ENCODE measurements around the gene GSE1.

The GSE1 gene

DNA sequence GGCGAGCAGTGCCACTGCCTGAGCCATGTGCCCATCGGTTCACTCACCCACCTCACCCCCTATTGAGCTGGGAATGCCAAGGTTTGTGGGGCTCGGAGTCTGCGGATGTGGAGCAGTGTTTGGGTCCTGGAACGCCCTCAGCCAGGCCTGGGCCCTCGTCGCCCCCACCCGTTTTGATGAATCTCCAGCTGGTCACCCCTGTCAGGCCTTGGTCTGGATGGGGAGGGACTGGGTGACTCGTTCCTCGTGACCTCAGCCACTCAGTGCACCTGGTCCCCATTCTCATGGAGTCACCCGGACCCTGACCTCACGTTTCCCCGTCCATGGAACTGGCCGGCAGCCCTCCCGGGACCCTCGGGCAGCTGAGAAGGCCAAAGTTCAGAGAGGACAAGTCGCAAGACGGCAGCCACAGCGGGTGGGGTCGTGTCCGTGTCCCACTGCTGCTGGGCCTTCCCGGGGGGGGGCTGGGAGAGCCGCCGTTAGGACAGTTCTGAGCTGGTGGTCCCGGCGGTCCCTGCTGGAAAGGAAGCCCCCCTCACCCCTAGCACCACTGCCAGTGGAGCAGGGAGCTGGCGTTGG lies 23.2 kb downstream of the GSE1 start:
- DNase-seq = no peak

DNA sequence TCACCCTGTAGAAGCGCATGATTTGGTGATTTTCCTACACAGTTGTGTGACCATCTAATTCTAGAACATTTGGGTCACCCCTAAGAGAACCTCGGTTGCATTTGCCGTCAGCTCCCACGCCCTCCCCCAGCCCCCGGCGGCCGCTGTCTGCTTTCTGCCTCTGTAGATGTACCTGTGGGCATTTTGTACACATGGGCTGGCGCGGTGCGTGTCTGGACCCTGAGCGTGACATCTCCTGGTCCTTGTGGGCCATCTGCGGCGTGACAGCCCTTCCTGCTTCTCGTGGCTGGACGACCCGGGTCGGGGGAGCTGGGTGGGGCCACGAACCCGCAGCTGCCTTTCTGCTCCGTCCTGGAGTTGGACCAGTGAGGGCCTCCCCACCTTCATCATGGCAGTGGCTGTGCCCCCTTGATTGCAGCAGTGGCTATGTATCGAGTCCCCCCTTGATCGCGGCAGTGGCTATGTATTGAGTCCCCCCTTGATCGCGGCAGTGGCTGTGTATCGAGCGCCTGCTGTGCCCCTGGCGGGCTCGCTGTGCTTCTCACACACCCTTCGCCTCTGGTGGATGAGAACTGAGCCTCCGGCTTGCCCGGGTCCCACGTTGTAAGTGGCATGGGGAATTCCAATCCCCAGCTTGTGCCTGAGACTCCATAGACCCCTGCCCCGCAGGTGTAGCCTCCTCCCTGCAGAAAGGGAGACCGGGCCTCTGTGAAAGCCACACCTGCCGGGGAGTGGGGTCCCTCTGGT lies 24.1 kb downstream of the GSE1 start:
- DNase-seq = no peak

DNA sequence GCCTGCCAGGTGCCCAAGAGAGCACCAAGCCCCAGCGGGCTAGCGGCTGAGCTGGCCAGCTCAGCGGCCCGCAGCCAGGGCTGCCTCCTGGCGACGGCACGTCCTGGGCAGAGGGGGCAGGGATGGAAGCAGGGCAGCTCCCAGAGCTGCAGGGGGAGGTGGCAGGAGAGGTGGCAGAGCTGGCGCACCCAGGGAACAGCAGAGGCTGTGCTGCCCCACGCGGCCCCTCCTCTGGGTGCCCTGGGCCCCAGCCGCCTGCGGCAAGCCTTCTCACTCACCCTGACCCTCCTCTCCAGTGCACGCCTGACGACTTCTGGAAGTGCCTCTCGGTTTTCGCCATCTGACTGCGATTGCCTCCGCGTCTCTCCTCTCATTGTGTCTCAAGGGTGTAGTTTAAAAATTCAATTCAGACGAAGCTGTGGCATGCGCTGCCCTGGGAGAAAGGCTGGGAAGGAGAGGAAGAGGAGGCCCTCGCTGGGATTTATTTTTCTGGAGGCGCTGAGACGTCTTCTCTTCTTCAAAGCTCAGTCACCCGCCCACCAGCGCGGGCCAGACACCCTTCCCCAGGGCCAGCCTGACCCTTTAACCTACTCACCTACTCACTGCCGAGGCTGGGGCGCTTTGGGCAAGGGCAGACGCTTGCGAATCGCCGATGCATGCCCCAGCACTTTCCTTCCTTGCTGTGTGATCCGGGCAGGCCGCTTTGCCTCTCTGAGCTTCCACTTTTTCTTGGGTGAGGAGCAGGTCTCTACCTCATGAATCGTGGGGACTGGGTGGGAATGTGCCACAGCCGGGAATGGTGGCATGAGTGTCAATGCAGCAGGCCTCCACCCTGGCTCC lies 24.9 kb downstream of the GSE1 start:
- no peak for DNase-seq

GRCh38 chr16:85638695-85639409 lies 25.7 kb downstream of the GSE1 start:
- no peak for DNase-seq

- no peak for DNase-seq
Measured at GRCh38 chr16:85639529-85640253, 26.6 kb downstream of the GSE1 start.

GRCh38 chr16:85640254-85640558 lies 27.1 kb downstream of the GSE1 start:
- no peak for DNase-seq

DNA sequence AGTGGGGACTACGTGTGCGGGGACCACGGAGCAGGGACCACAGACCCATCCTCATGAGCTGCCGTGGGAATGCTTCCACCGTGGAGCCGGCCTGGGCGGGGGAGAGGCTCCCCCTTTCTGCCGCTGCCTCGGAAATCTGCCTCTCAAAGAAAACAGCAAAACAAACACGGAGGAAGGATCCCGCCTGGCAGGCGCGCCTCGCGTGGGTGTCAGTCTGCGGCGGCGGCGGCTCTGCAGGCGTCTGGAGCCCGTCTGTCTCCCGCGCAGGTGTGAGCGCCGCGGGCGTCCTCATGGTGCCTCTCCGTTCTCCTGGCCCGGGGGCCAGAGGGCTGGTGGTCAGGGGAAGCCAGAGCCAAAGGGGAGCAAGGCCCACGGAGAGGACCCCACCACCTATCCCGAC lies 27.5 kb downstream of the GSE1 start:
- DNase-seq = no peak

GRCh38 chr16:85641305-85641704 lies 28.2 kb downstream of the GSE1 start:
- DNase-seq = no peak

- no peak for DNase-seq
Measured at GRCh38 chr16:85641776-85642176, 28.7 kb downstream of the GSE1 start.

DNA sequence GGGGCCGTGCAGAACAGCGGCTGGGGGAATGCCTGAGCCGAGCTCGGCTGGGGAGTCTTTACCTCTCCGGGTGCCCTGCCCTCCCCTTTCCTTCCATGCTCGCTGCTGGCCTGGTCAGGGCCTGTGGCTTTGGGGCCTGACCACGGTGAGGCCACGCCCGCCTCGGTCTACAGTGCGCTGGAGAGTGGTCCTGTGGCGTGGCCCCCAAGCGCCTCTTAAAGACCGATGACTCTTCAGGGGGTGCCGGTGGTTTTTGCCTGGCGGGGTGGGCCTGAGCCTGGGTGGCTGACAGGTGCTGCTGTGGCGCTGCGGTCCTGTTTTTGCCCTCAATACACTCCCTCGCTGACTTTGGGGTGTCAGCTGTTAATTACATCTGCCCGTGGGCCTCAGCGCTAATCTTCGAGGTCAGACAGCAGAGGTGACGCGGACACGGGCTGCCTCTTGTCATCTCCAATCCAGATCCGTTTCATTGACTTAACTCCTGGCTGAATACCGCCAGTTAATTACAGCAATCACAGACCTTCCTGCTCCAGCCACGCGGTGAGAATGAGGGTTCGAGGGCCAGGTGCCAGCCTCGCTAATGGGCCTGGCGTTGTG lies 29.7 kb downstream of the GSE1 start:
- DNase-seq = no peak

GRCh38 chr16:85643631-85644030 lies 30.5 kb downstream of the GSE1 start:
- no peak for DNase-seq

- DNase-seq = no peak
Measured at GRCh38 chr16:85644093-85644712, 31.1 kb downstream of the GSE1 start.

GRCh38 chr16:85645021-85645589 lies 32.0 kb downstream of the GSE1 start:
- no peak for DNase-seq

GRCh38 chr16:85646358-85646907 lies 33.3 kb downstream of the GSE1 start:
- no peak for DNase-seq

- DNase-seq = no peak
Measured at GRCh38 chr16:85646976-85647375, 33.9 kb downstream of the GSE1 start.

- DNase-seq = no peak
Measured at GRCh38 chr16:85648070-85648714, 35.1 kb downstream of the GSE1 start.

- no peak for DNase-seq
Measured at GRCh38 chr16:85648805-85649204, 35.7 kb downstream of the GSE1 start.

- DNase-seq = no peak
Measured at GRCh38 chr16:85649411-85650134, 36.5 kb downstream of the GSE1 start.

DNA sequence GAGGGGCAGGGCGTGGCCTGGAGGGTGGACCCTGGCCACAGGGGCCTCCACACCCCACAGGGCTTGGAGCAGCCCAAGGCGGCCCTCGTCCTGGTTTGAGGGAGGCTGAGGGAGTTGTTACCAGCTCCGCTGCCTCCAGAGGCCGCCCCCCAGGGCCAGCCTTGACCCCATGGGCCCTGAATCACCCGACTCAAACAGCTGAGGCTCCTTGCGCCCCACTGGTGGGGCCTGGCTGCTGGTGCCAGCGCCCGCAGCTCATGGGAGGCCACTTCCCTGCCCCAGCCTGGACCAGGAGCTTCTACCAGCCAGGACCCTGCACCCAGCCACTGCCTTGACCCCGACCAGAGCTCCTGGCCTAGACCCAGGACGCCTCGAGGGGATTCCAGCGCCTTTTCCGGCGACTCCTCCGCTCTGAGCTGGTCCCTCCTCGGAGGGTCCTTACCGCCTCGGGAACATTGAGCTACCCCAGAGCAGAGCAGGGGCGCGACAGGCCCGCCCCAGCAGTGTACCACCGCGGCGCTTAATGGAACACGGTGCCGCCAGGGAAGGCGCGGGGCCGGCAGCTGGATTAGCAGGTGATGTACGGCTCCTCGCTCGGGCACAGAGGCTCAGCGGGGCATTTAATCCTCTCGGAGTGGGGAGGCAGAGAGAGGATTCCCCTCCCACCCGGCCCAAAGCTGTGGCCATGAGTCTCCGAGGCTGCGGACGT lies 37.2 kb downstream of the GSE1 start:
- DNase-seq = no peak

Data from HCEC 1CT (cell line).